Tibial artery (tissue), 4 donors: ENCODE data around the gene DYNLT2B.

Experiments
- DNase-seq, 2 donors: peaks; one replicate each; pipeline ENCODE4 v3.0.0-alpha.2; 2019
- H3K27ac ChIP-seq, 2 donors: fragments of 200-600 bp; sonication (generic) in 1 of 2; 1 replicate in 1 of 2; 2 replicates in 1 of 2; pipeline ENCODE4 v1.5.1; 2018 to 2019; ENCODE audit warnings: mild to moderate bottlenecking in 1 of 2
- H3K27me3 ChIP-seq, 2 donors: fragments of 200-600 bp; sonication (generic) in 1 of 2; one replicate each; pipeline versions ENCODE4 v1.5.1 to v1.6.0; 2016 to 2019
- H3K36me3 ChIP-seq, 3 donors: fragments of 200-600 bp; sonication (generic) in 2 of 3; one replicate each; pipeline ENCODE4 v1.5.1; 2016 to 2019; ENCODE audit warnings: mild to moderate bottlenecking in 2 of 3
- H3K4me1 ChIP-seq, 4 donors: fragments of 200-600 bp; sonication (generic) in 2 of 4; 1 replicate in 3 of 4; 2 replicates in 1 of 4; pipeline ENCODE4 v1.5.1; 2016 to 2019
- H3K4me3 ChIP-seq, 2 donors: fragments of 200-600 bp; sonication (generic) in 1 of 2; 1 replicate in 1 of 2; 2 replicates in 1 of 2; pipeline ENCODE4 v1.5.1; 2018 to 2019; ENCODE audit warnings: mild to moderate bottlenecking in 2 of 2
- H3K9me3 ChIP-seq, 3 donors: fragments of 200-600 bp; sonication (generic) in 1 of 3; one replicate each; pipeline ENCODE4 v1.5.1; 2016 to 2019
- intact Hi-C: fragments of 100-400 bp; cut with DNase I; formaldehyde crosslinking; loops from one replicate; pipeline ENCODE4 v1.15.0; 2023; ENCODE audit warnings: low total_unique reads
- TF ChIP-seq, protein P1 (sequence below), 2 experiments: fragments of 200-600 bp in 1 of 2; fragments of 450-650 bp in 1 of 2; IDR thresholded peaks; one replicate each; pipeline ENCODE4 v1.5.1; 2017 to 2019; ENCODE audit warnings: antibody characterized with exemption in 2 of 2, mild to moderate bottlenecking in 1 of 2, moderate library complexity in 1 of 2

The DYNLT2B gene

GRCh38 chr3:196241704-196242103, 76.3 kb downstream of the DYNLT2B start:
- no peaks in the 10 kb centered on the region for H3K27me3 ChIP-seq
- intact Hi-C loops: no loop called here
- H3K4me3 ChIP-seq: no peak overlapping the region
- no peak overlapping the region for H3K27ac ChIP-seq
- TF ChIP-seq, protein P1, sequence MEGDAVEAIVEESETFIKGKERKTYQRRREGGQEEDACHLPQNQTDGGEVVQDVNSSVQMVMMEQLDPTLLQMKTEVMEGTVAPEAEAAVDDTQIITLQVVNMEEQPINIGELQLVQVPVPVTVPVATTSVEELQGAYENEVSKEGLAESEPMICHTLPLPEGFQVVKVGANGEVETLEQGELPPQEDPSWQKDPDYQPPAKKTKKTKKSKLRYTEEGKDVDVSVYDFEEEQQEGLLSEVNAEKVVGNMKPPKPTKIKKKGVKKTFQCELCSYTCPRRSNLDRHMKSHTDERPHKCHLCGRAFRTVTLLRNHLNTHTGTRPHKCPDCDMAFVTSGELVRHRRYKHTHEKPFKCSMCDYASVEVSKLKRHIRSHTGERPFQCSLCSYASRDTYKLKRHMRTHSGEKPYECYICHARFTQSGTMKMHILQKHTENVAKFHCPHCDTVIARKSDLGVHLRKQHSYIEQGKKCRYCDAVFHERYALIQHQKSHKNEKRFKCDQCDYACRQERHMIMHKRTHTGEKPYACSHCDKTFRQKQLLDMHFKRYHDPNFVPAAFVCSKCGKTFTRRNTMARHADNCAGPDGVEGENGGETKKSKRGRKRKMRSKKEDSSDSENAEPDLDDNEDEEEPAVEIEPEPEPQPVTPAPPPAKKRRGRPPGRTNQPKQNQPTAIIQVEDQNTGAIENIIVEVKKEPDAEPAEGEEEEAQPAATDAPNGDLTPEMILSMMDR (IDR thresholded peaks at IDR 0.05): no peak
- H3K36me3 ChIP-seq: peaks cover 48 to 94% (median 71%) of the 10 kb centered on the region in 3 donors
- H3K9me3 ChIP-seq: no peaks in the 10 kb centered on the region
- DNase-seq: no peak
- H3K4me1 ChIP-seq: no peaks in the 10 kb centered on the region
